Caco-2 (cell line): ENCODE data around the gene EPHX1. TPM values are rescaled to one million over a fixed set of nuclear protein-coding genes. Genes with fewer than 3 reads are reported as not detected.
A peak's percentile ranks its signal among the peaks of the same experiment; 100 is the strongest.
"Not testable (repeated sequence)": the region's sequence is repeated elsewhere in the genome, so short reads cannot be mapped to it uniquely, and the experiment has no call there.

Experiments
- BruUV-seq: library from RNA; stranded (reverse); fragments of 400-500 nt; replicated peaks from 2 replicates; lab custom pipeline; 2021; lab: Mats Ljungman, UMichigan
- CTCF ChIA-PET: fragments of 300-600 bp; sonication (Branson Sonifier 250); formaldehyde crosslinking; loops from one replicate; lab custom pipeline; 2022; ENCODE audit warnings: antibody characterized with exemption; lab: Charles Lee
- POLR2A ChIA-PET: fragments of 300-600 bp; sonication (Branson Sonifier 250); formaldehyde crosslinking; loops from one replicate; lab custom pipeline; 2022; ENCODE audit warnings: antibody characterized with exemption; lab: Charles Lee
- DNase-seq, 2 experiments: peaks; one replicate each; pipeline versions ENCODE4 v3.0.0 to v3.0.0-alpha.2; 2020 to 2022
- H3K27me3 ChIP-seq: replicated peaks from 2 replicates; pipeline ENCODE4 v1.6.0; 2011; ENCODE audit warnings: low read length; ENCODE audit not compliant: control insufficient read depth, insufficient read depth
- H3K36me3 ChIP-seq: 2 replicates; pipeline ENCODE4 v1.5.1; 2011; ENCODE audit warnings: low read length; ENCODE audit not compliant: control insufficient read depth, insufficient read depth
- H3K4me1 ChIP-seq: fragments of 250-450 bp; sonication (Bioruptor Pico); 2 replicates; pipeline ENCODE4 v1.5.1; 2020; ENCODE audit warnings: mild to moderate bottlenecking
- H3K4me3 ChIP-seq: 2 replicates; pipeline ENCODE4 v1.5.1; 2011; ENCODE audit warnings: low read depth, mild to moderate bottlenecking, control low read depth, low read length
- H3K9me3 ChIP-seq: fragments of 250-450 bp; sonication (Bioruptor Pico); 2 replicates; pipeline ENCODE4 v1.5.1; 2020; ENCODE audit warnings: mild to moderate bottlenecking, moderate library complexity
- H3K27ac Mint-ChIP-seq: one replicate; pipeline ENCODE4 v1.8.0; 2022; ENCODE audit warnings: mixed read lengths; ENCODE audit not compliant: unreplicated experiment
- H3K27me3 Mint-ChIP-seq: one replicate; pipeline ENCODE4 v1.8.0; 2022; ENCODE audit warnings: mixed read lengths; ENCODE audit not compliant: insufficient read depth, unreplicated experiment
- H3K36me3 Mint-ChIP-seq: one replicate; pipeline ENCODE4 v1.8.0; 2022; ENCODE audit warnings: mild to moderate bottlenecking, mixed read lengths; ENCODE audit not compliant: insufficient read depth, unreplicated experiment
- H3K4me1 Mint-ChIP-seq: one replicate; pipeline ENCODE4 v1.8.0; 2022; ENCODE audit warnings: low read depth, mixed read lengths; ENCODE audit not compliant: unreplicated experiment
- H3K4me3 Mint-ChIP-seq: one replicate; pipeline ENCODE4 v1.8.0; 2022; ENCODE audit warnings: mild to moderate bottlenecking, moderate library complexity, mixed read lengths; ENCODE audit not compliant: unreplicated experiment
- H3K9me3 Mint-ChIP-seq: one replicate; pipeline ENCODE4 v1.8.0; 2022; ENCODE audit warnings: mixed read lengths; ENCODE audit not compliant: unreplicated experiment
- intact Hi-C: fragments of 100-400 bp; cut with micrococcal nuclease; formaldehyde crosslinking; loops from one replicate; pipeline ENCODE4 v1.10.0; 2022; ENCODE audit not compliant: unreplicated experiment
- total RNA-seq: library from RNA; stranded (reverse); gene quantifications from 2 replicates; pipeline ENCODE4 v1.2.3, GENCODE V29; 2022
- TF ChIP-seq, protein P1 (sequence below), 2 experiments: fragments of 200-600 bp in 1 of 2; IDR thresholded peaks; 1 replicate in 1 of 2; 2 replicates in 1 of 2; pipeline versions ENCODE4 v1.5.1 to v1.8.0; 2011 to 2022; ENCODE audit warnings: antibody characterized with exemption in 1 of 2, control low read depth in 1 of 2, inconsistent platforms in 1 of 2, low read depth in 1 of 2, low read length in 1 of 2, mild to moderate bottlenecking in 1 of 2, moderate library complexity in 1 of 2; ENCODE audit not compliant: insufficient read depth in 1 of 2, severe bottlenecking in 1 of 2, unreplicated experiment in 1 of 2

The EPHX1 gene
- total RNA-seq, 1 experiment from 2014 or later: 88.5 TPM

DNA sequence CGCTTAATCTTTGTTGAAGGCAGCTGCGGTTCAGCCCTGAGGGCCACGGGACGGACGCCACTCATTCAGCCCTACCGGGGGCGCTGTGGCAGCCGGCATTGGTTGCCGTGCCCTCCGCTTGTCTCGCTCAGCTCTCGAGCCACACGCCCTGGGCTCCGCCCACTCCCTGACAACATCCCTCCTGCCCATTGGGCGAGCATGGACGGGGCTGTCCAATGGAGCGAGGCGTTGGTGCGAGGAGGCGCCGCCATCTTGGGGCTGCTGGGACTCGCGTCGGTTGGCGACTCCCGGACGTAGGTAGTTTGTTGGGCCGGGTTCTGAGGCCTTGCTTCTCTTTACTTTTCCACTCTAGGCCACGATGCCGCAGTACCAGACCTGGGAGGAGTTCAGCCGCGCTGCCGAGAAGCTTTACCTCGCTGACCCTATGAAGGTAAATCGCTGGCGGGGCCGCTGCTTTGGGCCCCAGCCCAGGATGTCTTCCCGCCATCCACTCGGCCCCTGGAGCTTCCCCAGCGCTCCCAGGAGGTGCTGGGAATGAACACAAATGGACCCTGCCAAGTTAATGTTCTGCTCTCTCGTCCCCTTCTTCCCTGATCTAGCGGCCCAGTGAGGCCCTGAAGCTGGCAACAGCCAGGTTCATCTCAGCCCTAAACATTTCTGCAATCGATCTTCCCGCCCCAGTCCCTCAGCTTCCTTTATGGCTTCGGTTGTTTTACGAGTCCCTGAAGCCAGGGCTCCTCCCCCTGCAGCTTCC is 32.2 kb upstream of the EPHX1 start, which contains the start of gene SRP9:
Gene SRP9, plus strand, starts transcription at position 244 of the 754 bp plus-strand sequence. Its CDS starts 115 bp downstream, at position 359.
- Mint-ChIP-seq H3K9me3 (no peaks in the 10 kb centered on the region), H3K4me1 (peaks cover 17% of the 10 kb centered on the region), H3K36me3 (peaks cover 17% of the 10 kb centered on the region), H3K27me3 (no peaks in the 10 kb centered on the region), H3K4me3 (no peak within 1 kb of the TSS), H3K27ac (no peak within 1 kb of the TSS)
- no peaks in the 10 kb centered on the region for H3K27me3 ChIP-seq
- TF ChIP-seq, protein P1, sequence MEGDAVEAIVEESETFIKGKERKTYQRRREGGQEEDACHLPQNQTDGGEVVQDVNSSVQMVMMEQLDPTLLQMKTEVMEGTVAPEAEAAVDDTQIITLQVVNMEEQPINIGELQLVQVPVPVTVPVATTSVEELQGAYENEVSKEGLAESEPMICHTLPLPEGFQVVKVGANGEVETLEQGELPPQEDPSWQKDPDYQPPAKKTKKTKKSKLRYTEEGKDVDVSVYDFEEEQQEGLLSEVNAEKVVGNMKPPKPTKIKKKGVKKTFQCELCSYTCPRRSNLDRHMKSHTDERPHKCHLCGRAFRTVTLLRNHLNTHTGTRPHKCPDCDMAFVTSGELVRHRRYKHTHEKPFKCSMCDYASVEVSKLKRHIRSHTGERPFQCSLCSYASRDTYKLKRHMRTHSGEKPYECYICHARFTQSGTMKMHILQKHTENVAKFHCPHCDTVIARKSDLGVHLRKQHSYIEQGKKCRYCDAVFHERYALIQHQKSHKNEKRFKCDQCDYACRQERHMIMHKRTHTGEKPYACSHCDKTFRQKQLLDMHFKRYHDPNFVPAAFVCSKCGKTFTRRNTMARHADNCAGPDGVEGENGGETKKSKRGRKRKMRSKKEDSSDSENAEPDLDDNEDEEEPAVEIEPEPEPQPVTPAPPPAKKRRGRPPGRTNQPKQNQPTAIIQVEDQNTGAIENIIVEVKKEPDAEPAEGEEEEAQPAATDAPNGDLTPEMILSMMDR (IDR thresholded peaks at IDR 0.05; ENCODE audit: insufficient read depth in 1 of 2, low read depth in 1 of 2, low read length in 1 of 2, severe bottlenecking in 1 of 2, unreplicated experiment in 1 of 2): peak; percentile 74 to 93
- peaks cover 2% of the 10 kb centered on the region for H3K4me1 ChIP-seq
- POLR2A ChIA-PET: interaction anchor here (0.6 to 1.9 kb wide), 26 partner anchors 8 to 669 kb away, joined by 3 to 23 read pairs (median 5); partner anchors contain the start of genes ENAH, EPHX1, H3-3A and PYCR2
- TSS peak; percentile 76 for BruUV-seq
- H3K9me3 ChIP-seq: no peaks in the 10 kb centered on the region
- CTCF ChIA-PET: interaction anchor here (0.6 to 2.2 kb wide), 31 partner anchors 9 to 347 kb away, joined by 3 to 23 read pairs (median 4); partner anchors contain the start of genes EPHX1, PYCR2 and TMEM63A
- intact Hi-C loops: loop anchor here (1.0 kb wide), 3 partner anchors 36 to 199 kb away; no protein-coding TSS in a partner anchor
- H3K4me3 ChIP-seq: peak within 1 kb of the TSS; percentile 94
- no peaks in the 10 kb centered on the region; the same call in 1 of the 2 replicates for H3K36me3 ChIP-seq
- peak; percentile 99 for DNase-seq

DNA sequence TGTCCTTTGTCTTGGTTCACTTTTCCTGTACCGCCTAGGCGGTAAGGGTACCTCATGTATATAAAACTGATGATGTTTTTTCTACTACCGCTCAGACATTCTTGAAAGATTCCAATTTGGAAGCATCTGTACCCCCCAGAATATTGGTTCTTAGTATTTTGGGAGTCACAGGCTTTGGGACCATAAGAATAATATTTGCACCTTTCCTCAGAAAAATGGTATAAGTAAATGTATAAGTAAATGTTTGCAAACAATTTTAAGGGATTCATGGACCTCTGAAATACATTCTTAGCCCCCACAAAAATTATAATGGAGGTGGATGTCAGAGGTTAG is 31.6 kb upstream of the EPHX1 start:
- Histone ChIP-seq H3K36me3 (no peaks in the 10 kb centered on the region; the same call in 1 of the 2 replicates), H3K9me3 (no peaks in the 10 kb centered on the region), H3K27me3 (no peaks in the 10 kb centered on the region), H3K4me1 (no peaks in the 10 kb centered on the region), H3K4me3 (peak overlapping the region; percentile 94)
- Mint-ChIP-seq H3K27me3 (no peaks in the 10 kb centered on the region), H3K9me3 (no peaks in the 10 kb centered on the region), H3K27ac (no peak overlapping the region), H3K4me3 (no peak overlapping the region), H3K36me3 (peaks cover 22% of the 10 kb centered on the region), H3K4me1 (peaks cover 12% of the 10 kb centered on the region)
- TF ChIP-seq, protein P1 (IDR thresholded peaks at IDR 0.05; ENCODE audit: insufficient read depth in 1 of 2, low read depth in 1 of 2, low read length in 1 of 2, severe bottlenecking in 1 of 2, unreplicated experiment in 1 of 2): no peak
- BruUV-seq: no TSS peak
- ChIA-PET CTCF (interaction anchor here (0.6 to 2.2 kb wide), 17 partner anchors 9 to 332 kb away, joined by 3 to 23 read pairs (median 8); partner anchors contain the start of genes EPHX1, PYCR2 and TMEM63A), POLR2A (interaction anchor here (0.8 to 1.9 kb wide), 14 partner anchors 8 to 350 kb away, joined by 3 to 23 read pairs (median 6); partner anchors contain the start of genes EPHX1, PYCR2, SDE2 and TMEM63A)
- DNase-seq: no peak
- intact Hi-C loops: no loop called here

GRCh38 chr1:225779165-225779564 is 30.8 kb upstream of the EPHX1 start:
- DNase-seq, H3K27me3 ChIP-seq, H3K9me3 Mint-ChIP-seq, H3K4me1 ChIP-seq, H3K9me3 ChIP-seq, intact Hi-C loops, POLR2A ChIA-PET, H3K4me1 Mint-ChIP-seq, H3K36me3 ChIP-seq, H3K27me3 Mint-ChIP-seq, BruUV-seq, H3K4me3 Mint-ChIP-seq, H3K27ac Mint-ChIP-seq: not testable (repeated sequence)
- peaks cover 31% of the 10 kb centered on the region for H3K36me3 Mint-ChIP-seq
- CTCF ChIA-PET: interaction anchor here (0.7 to 2.0 kb wide), 2 partner anchors 80 to 145 kb away, joined by 5 to 9 read pairs; partner anchors contain the start of gene PYCR2
- H3K4me3 ChIP-seq: peak overlapping the region; percentile 94
